RCC 7860 (cell line): ENCODE data around the gene NARS2.

Source experiments
- DNase-seq: peaks from one replicate; pipeline ENCODE4 v3.0.0-alpha.2; 2015; ENCODE audit warnings: low spot score
- FAIRE-seq: peaks from 2 replicates; lab custom pipeline; 2012; peaks lifted over from hg19 to GRCh38; lab: Jason Lieb, UNC

The NARS2 gene

DNA sequence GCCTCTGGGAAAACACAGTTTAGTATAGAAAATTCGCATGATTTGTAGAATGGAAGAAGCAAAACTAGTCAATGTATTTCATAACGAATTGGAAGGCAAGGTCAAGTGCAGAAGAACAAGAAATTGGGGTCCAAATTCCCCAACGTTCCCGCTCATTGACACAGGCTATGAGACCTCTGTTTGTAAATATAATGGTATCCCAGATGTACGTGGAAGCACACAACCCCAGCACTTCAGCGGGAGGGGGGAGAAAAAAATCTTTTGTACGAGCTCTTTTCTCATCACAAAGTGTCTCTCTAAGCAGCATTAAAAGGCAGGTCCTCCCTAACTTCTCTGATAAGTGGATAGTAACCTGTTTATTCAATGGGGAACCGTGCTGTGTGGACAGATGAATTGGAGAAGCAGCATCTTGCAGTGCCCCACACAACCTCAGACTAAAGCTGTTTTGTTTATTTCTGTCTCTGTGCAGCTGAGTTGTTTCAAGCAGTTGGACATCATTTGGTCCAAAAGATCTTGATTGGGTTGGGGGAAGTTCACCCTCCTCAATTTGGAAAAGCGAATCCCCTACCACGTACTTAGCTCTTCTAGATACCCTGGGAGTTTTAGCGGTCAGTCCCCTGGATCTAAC lies 156.0 kb downstream of the NARS2 start:
- FAIRE-seq: no peak
- no peak for DNase-seq

DNA sequence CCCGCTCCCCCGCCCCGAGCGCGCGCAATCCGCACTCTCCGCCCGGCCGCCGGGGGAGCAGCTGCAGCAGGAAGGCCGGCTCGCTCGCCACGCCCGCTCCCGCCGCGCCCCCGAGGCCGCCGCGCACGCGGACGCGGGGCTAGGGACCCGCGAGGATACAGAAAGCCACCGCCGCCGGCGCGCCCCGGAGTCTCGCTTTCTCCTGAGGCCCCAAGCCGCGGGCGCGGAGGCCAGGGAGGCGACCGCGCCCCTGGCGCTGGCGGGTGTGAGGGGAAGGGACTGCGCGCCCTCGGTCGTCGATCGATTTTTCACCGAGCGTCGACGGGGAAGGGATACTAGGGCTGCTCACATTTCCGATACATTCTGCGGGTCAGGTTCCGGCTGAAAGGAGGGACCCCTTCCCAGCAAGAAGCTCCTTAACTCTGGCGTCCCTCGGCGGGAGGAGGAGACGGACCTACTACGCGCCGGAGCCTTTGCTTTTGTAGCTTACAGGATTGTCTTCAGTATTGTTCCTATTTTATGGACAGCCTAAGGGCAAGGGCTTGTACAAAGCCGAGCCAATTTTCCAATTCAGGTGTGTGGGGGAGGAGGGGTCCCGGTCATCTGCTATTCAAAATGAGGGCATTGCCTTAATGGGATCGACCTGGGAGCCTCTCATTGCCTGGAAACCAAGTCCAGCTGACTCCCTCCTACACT lies 156.6 kb downstream of the NARS2 start:
- peak; percentile 31 for DNase-seq
- FAIRE-seq: no peak

DNA sequence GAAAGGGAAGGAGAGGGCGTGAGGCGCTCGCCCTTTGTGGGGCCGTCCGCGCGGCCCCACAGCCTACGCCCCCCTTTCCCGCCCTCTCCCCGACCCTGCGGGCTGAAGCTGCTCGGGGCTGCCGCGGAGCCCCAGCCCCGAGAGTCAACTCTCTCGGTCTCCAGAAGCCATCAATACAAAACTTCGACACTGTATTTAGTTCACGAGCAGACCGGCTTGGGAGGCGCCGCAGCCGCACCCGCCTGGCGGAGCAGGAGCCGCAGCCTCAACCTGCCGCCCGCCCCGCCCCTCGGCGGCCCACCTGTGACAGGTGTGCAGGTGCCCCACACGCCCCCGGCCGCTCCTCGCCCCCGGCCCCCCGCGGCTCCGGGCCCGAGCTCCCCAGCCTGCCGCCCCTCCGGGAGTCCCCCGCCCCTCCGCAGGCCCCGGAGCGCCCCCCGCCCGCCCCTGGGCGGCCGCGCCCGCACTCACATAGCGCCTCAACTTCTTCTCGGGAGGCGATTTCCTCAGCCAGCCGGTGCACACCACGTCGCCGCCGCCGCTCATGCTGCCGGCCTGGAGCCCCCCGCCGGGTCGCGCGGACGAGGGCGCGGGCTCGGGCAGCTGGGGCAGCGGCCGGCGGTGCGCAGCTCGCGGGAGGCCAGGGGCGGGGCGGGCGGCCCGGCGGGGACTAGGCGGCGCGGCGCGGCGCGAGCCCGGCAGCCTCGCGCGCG lies 157.3 kb downstream of the NARS2 start, which contains the start of gene GAB2:
TSS of gene GAB2 (minus strand) at position 646 of the 713 bp plus-strand sequence. CDS start at position 546, 100 bp downstream.
- no peak for FAIRE-seq
- no peak for DNase-seq

DNA sequence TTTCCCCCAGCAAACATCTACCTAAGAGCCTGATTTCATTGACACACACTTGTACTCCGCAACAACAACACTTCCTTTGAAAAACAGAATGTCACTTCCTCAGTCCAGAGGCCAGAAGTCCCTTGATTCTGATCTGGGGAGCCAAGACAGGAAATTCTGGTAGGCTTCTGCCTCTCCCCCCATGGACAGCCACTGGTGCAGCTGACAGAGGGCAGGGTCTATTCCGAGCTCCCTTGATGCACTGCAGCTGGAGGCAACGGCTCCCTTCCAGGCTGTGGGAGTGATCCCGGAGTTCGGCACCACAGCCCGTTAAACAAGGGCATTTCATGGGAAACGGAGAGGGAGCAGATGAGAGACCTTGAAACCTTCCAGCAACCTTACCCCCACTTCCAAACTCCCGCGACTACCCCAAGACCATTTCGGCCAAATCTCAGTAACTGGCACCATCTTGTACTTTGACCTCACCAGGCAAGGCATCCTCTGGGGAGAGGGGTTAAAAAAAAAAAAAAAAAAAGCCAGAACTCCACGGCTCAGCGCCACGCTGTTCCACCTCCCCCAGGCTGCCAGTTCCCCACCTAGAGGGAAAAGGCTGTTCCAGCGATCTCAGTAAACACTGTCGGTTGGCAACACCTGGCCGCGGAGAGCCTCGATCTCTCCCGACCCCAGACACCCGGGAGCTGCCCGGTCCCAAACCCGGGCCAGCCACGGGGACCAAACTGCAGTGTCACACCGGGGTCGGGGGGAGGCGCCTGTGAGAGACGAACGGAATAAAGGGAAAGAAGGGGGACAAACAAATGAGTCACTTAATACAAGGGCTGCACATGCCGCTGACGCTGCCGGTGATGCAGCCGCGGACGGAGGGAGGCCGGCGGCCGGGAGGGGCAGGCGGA lies 158.1 kb downstream of the NARS2 start:
- FAIRE-seq (no peak), DNase-seq (peak; percentile 66)

DNA sequence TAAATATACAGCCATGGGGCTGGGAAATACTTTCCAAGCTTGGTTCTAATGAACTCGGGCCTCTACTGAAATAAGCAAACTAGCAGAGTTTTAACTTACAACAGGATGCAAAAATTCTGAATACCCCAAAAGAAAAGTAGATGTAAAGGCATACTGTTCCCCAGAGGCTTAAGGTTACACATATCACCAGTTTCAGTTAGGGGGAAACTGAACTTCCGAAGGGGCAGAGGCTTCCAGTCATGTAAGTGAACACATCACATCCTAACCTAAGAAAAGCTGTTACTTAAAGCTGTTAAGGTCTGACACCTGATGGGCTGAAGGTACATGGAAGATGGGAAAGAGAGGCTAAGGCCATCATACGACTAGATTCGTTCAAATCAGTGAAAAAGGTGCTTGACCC lies 159.3 kb downstream of the NARS2 start:
- DNase-seq (no peak), FAIRE-seq (no peak)

DNA sequence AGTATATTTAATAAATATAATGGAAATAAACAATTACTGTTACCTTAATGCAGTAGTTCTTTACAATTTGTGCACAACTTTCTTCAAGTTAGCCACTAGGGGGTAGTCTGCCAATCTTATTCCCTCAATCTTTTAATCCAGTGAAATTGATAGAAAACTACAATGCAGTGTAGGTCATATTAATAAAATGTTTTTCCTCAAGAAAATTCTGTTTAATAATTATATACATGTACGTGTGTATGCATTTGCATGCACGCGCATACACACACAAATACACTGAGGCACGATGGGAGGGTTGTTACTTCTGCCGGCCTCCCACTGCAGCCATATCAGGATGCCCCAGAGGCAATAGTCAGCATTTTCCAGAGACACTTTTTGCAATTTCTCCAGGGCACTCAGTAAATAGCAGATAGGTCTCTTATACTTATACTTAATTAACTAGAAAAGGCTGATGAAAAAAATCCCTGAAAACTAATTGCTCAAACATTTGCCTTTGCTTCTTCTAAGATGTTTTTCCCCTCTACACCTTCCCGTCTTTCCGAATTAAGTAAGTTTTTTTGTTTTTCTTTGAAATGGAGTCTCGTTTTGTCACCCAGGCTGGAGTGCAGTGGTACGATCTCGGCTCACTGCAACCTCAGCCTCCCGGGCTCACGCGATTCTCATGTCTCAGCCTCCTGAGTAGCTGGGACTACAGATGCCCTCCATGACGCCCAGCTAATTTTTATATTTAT lies 160.2 kb downstream of the NARS2 start:
- FAIRE-seq (peak; percentile 30), DNase-seq (no peak)

DNA sequence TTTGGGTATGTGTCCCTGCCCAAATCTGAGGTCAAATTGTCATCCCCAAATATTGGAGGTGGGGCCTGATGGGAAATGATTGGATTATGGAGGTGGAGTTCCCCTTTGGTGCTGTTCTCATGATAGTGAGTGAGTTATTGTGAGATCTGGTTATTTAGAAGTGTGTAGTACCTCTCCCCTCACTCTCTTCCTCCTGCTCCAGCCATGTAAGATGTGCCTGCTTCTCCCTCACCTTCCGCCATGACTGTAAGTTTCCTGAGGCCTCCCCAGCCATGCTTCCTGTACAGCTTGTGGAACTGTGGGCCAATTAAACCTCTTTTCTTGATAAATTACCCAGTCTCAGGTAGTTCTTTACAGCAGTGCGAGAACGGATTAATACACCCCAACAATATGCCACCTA lies 166.0 kb downstream of the NARS2 start:
- no peak for FAIRE-seq
- no peak for DNase-seq

DNA sequence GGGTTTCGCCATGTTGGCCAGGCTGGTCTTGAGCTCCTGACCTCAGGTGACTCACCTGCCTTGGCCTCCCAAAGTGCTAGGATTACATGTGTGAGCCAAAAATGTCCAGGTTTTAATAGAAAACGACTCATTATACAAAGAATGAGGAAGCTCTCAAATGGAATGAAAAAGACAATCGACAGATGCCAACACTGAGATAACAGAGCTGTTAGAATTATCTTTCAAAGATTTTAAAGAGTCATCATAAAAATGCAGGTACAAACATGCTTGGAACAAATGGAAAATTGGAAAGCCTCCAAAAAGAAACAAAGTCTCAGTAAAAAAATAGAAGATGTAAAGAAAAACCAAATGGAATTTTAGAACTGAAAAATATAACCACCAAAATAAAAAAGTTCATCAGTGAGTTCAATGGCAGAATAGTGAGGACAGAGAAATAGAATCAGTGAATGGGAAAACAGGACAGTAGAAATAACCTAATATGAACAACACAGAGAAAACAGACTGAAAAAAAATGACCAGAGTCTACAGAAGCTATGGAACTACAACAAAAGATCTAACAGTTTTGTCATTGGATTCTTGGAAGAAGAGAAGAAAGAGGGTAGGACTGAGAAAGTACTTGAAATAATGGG lies 168.0 kb downstream of the NARS2 start:
- DNase-seq (peak; percentile 15), FAIRE-seq (no peak)

DNA sequence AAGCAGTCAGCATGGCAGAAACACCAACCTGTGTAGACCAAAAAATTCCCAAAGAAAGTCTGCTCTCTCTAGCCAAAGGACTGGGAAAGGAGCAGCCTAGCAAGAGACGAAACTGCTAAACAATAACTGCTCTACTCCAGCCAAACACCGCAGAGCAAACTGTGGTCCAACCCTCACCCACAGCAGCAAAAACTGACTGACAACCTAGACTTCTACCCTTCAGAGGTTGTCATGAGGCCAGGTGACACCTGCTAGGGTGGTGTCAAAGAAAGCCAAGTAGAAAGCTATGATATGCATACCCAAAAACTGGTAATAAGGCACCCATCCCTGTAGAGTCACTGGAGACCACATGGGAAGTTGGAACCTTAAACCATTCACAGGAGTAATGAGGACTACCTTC lies 168.9 kb downstream of the NARS2 start:
- DNase-seq (no peak), FAIRE-seq (no peak)

DNA sequence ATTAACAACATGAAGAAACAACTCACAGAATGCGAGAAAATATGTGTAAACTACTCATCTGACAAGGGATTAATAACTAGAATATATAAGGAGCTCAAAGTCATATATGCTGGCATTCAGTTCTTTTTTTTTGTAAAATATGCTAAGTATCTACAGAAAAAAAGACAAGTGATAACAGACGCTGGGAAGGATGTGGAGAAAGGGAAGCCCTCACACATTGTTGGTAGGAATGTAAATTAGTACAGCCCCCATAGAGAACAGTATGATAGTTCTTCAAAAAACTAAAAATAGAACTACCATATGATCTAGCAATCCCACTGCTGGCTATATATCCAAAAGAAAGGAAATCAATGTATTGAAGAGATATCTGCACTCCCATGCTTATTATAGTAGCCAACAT lies 170.9 kb downstream of the NARS2 start:
- FAIRE-seq (no peak), DNase-seq (no peak)

DNA sequence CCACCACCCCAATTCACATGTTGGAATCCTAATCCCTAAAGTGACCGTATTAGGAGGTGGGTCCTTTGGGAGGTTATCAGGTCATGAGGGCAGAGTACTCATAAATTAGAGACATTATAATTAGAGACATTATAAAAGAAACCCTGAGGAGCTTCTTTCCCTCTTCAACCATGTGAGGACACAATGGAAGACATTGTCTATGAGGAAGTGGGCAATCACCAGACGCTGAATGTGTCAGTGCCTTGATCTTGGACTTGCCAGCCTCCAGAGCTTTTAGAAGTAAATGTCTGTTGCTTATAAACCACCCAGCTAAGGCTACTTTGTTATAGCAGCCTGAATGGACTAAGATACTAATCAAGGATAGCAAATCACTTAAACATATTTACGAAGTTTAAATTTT lies 171.8 kb downstream of the NARS2 start:
- DNase-seq (no peak), FAIRE-seq (no peak)

DNA sequence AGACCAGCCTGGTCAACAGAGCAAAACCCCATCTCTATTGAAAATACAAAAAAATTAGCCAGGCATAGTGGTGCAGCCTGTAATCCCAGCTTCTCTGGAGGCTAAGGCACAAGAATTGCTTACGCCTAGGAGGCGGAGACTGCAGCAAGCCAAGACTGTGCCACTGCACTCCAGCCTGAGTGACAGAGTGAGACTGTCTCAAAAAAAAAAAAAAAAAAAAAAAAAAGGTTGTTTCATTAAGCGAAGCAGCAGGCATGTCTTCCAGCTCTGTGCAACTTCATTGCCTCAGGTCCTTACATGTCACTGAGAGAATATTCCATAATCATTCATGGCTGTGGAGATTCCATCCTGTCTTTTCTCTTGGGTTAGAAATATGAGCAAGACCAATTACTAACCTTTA lies 174.0 kb downstream of the NARS2 start:
- FAIRE-seq (no peak), DNase-seq (no peak)

DNA sequence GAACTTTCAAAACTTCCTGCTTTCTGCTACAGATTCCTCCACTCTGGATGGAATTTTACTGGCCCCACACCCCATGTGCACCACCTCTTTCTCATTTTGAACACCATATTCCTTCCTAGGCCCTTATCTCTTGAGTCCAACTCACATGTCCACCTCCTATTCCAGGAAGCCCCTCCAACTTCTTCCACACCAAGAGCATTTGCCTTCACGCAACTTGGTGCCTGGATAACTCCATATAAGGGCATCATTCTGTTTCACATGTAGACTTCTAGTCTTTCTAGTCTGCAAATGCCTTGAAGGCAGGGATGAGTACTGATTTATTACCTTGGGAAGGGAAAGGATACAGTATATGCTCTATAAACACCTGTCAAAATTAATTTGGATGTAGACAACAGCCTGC lies 174.5 kb downstream of the NARS2 start:
- DNase-seq (no peak), FAIRE-seq (no peak)

DNA sequence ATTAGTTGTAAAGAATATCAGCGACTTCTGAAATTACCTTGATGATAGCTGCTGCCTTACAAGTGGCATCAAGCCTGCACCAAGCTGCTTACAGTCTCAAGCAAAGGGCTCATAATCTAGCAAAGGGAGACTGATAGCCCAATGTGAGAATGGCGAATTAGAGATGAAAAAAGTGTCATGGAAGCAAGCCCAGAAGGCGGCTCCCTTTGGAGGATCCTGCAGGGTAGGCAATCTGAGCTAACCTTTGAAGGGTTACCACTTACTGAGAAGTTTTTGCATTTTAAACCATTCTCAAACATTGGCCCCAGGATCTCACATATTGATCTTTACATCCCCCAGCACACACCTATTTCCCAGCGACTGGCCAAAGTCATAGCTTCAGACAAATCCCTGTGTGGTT lies 175.5 kb downstream of the NARS2 start:
- DNase-seq (no peak), FAIRE-seq (no peak)

DNA sequence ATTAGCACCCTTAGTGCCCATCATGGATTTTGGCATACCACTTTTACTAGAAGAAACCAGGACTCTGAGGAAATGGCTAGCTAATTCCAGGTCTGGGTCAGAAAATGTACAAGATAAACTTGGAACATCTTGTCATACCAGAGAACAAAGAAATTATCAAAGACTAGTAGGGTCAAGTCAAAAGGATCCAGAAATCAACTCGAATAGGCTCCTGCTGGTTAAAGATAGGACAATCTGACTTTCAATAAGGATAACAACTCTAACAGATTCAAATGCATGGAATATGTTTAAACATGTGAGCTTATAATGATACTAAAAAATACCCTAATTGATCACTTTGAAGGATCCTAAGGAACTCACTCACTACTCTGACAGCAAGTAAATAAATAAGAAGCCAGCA lies 175.9 kb downstream of the NARS2 start:
- no peak for FAIRE-seq

DNA sequence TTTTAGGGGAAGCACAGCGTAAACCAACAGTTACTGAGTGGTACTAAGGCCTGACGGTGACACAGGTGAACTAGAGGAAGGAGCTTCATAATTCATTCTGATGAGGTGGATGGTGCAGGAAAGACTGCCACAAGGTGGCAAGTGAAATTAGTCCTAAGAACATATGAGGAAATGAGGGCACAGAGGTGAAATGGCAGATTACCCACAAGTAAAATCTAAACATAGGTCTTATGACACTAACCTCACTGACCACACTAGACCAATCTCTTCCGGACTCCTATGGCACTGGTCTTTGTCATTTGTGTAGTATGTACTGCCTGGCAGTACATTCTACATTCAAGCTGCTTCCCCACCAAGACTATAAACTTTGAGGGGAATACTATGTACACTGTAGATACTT lies 177.3 kb downstream of the NARS2 start:
- FAIRE-seq: no peak

More for the DNA sequence above, 175.9 kb downstream of the NARS2 start:
- no peak for DNase-seq

DNA sequence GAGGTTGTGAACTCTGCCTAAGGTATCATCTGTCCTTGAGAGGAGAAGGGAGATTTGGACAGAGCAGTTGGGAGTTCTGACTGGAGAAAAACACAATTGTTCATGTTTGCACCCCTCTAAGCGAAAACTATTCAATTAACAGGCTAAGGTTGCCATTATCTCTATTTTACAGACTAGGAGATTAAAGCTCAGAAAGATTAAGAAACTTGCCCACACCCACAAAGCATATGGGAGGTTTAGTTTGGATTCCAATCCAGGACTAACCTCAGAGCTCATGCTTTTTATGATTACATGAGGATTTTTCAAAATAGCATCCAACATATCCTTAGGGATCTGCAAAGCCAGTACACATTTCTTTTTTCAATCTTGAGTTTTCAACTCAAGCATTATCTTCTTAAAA lies 179.1 kb downstream of the NARS2 start:
- no peak for FAIRE-seq
- no peak for DNase-seq

More for the DNA sequence above, 177.3 kb downstream of the NARS2 start:
- no peak for DNase-seq

DNA sequence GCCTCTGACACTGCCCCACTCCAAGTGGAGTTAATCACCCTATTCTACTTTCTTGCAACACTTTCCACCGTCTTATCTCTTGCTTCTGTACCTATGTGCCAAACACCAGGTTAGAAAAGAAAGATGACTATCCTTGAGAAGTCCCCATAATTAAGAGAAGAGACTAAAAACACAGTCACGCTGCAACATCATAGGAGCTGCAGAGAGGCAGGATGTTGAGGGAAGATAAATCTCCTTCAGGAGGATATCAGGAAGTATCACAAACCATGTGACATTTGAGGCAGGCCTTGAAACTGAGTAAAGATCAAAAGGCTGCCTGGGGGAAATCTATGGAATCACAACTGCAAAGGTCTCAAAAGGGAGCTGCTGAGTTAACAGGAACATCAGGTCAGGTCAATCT lies 181.8 kb downstream of the NARS2 start:
- FAIRE-seq: no peak
- no peak for DNase-seq

DNA sequence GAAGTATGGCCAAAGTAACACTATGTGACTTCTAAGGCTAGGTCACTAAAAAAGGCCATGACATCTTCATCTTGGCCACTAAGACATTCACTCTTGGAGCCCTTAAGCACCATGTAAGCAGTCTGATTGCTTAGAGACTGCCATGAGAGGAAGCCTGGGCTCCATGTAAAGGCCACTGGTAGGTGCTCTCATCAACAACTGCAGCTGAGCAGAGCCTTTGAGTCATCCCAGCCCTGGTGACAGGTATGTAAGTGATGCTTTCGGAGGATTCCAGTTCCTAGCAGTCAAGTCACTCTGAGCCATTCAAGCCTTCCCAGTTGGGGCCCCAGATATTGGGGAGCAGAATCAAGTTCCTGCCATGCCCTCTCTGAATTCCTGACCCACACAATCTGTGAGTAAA lies 183.2 kb downstream of the NARS2 start:
- FAIRE-seq (no peak), DNase-seq (no peak)

DNA sequence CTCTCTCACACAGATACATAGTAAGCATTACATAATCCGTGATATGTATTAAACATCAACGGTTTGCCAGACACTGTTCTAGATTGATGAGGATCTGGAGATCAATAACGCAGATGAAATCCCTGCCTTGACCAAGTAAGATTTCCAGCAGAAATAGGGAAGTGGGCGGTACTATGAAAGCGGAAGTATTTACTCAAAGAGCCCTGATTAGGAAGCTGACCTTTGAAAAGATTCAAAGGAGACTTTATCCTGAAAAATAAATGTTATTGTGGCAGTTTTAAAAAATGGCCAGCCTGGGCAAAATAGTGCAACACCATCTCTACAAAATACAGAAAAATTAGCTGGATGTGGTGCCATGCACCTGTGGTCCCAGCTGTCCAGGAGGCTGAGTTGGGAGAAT lies 183.9 kb downstream of the NARS2 start:
- FAIRE-seq (no peak), DNase-seq (no peak)
